ENCODE results near the gene CTTNBP2. TPM values are rescaled to one million over a fixed set of nuclear protein-coding genes. Genes with fewer than 3 reads are reported as not detected.

Gene CTTNBP2, protein sequence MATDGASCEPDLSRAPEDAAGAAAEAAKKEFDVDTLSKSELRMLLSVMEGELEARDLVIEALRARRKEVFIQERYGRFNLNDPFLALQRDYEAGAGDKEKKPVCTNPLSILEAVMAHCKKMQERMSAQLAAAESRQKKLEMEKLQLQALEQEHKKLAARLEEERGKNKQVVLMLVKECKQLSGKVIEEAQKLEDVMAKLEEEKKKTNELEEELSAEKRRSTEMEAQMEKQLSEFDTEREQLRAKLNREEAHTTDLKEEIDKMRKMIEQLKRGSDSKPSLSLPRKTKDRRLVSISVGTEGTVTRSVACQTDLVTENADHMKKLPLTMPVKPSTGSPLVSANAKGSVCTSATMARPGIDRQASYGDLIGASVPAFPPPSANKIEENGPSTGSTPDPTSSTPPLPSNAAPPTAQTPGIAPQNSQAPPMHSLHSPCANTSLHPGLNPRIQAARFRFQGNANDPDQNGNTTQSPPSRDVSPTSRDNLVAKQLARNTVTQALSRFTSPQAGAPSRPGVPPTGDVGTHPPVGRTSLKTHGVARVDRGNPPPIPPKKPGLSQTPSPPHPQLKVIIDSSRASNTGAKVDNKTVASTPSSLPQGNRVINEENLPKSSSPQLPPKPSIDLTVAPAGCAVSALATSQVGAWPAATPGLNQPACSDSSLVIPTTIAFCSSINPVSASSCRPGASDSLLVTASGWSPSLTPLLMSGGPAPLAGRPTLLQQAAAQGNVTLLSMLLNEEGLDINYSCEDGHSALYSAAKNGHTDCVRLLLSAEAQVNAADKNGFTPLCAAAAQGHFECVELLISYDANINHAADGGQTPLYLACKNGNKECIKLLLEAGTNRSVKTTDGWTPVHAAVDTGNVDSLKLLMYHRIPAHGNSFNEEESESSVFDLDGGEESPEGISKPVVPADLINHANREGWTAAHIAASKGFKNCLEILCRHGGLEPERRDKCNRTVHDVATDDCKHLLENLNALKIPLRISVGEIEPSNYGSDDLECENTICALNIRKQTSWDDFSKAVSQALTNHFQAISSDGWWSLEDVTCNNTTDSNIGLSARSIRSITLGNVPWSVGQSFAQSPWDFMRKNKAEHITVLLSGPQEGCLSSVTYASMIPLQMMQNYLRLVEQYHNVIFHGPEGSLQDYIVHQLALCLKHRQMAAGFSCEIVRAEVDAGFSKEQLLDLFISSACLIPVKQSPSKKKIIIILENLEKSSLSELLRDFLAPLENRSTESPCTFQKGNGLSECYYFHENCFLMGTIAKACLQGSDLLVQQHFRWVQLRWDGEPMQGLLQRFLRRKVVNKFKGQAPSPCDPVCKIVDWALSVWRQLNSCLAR (N-terminal part only)
- not detected in 2 replicates for total RNA-seq

- intact Hi-C loops (cut with micrococcal nuclease) = no loop called here
These were observed at the start of gene CTTNBP2 for GRCh38 chr7:117873310-117874190. Gene CTTNBP2 (minus strand): TSS chr7:117873441. CDS start chr7:117873415, 26 bp downstream.

DNA sequence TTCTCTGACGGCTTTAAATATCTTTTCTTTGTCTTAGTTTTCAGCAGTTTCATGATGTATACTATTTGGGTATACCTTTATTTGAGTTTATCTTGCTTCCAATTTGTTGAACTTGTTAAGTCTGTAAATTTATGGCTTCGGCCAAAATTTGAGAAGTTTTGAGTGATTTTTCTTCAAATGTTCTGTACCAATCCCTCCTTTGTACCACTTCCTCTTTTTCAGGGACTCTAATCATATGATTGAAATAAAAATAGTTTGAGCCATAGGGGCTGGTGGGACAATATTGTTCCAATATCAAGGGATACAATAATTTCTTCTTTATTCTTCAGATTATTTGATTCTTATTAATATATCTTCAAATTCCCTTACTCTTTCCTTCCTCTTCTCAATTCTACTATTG is 43.1 kb upstream of the CTTNBP2 start:
- intact Hi-C loops (cut with micrococcal nuclease) = no loop called here

- intact Hi-C loops (cut with micrococcal nuclease) = no loop called here
These were observed 39.2 kb upstream of the CTTNBP2 start for GRCh38 chr7:117912421-117912820.

DNA sequence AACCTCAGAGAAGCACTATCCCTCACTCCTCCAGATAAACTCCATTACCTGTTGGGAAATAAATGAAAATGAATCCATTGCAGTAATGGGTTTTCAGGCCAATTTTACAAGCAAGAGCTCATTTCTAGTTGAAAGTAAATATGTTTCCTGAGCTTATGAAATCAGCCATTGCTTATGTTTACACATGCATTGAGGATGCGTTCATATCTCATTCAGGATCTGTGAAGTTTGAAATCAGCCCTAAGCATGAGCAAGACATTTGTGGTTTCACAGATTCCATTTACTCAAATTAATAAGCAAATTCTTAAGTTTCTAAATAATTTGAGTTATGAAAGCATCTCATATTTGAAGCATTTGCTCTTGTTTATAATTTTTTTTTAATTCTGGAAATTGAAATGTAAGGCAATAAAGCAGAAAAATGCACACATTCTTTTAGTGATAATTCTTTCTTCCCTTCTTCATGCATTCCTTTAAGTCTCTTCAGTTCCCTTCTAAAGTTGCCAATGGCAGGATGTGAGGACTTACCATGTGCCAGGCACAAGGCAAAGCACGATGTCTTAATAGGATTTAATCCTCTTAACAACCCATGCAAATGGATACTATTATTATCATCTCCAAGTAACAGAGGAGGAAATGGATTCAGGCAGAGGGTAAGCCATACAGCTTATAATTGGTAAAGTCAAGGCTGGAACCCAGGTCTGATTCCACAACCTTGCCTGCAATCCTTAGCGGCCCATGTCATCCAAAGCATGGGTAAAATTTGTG is 35.0 kb upstream of the CTTNBP2 start:
- intact Hi-C loops (cut with micrococcal nuclease) = no loop called here

- intact Hi-C loops (cut with micrococcal nuclease) = no loop called here
These were observed 33.9 kb upstream of the CTTNBP2 start for GRCh38 chr7:117907049-117907640.

GRCh38 chr7:117902314-117902889 is 29.2 kb upstream of the CTTNBP2 start:
- intact Hi-C loops (cut with micrococcal nuclease) = no loop called here

- intact Hi-C loops (cut with micrococcal nuclease) = no loop called here
These were observed 28.0 kb upstream of the CTTNBP2 start for GRCh38 chr7:117901089-117901797.

- intact Hi-C loops (cut with micrococcal nuclease) = no loop called here
These were observed 23.1 kb upstream of the CTTNBP2 start for GRCh38 chr7:117896339-117896738.

DNA sequence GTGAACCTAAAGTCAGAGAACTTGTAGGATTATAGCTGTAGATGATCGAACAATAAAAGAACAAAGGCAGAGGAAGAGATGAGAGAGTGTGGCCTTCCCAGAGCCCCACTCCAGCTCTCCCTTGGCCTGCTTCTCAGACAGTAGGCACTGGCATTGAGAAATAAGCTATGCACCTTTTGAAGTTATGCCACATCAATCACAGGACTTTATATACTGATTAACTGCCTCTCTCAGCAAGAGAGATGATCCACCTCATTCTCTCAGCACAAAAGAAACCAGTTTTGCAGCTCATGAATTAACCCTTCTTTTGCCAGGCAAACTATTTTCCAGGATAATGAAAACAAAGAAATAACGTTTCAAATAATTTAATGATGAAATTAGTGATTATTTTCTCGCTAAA is 22.0 kb upstream of the CTTNBP2 start:
- intact Hi-C loops (cut with micrococcal nuclease) = no loop called here

DNA sequence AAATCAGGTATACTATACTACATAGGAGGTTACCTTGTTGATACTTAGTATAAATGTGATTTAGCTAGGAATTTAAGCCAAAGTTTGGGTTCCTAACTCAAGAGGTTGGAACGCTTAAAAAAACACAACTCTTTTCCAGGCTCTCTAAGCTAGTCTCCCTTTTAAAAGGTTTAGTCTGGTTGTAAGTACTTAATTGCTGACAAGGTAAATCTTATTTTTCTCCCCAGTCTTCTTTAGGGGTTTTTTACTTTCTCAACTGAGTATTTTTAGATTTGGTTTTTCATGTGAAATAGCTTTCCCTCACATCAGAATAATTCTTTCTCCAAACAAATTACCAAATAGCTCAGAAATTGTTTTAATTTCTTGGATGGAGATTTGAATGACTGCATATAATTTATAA is 20.8 kb upstream of the CTTNBP2 start:
- intact Hi-C loops (cut with micrococcal nuclease) = no loop called here

GRCh38 chr7:117892821-117893220 is 19.6 kb upstream of the CTTNBP2 start:
- intact Hi-C loops (cut with micrococcal nuclease) = no loop called here

DNA sequence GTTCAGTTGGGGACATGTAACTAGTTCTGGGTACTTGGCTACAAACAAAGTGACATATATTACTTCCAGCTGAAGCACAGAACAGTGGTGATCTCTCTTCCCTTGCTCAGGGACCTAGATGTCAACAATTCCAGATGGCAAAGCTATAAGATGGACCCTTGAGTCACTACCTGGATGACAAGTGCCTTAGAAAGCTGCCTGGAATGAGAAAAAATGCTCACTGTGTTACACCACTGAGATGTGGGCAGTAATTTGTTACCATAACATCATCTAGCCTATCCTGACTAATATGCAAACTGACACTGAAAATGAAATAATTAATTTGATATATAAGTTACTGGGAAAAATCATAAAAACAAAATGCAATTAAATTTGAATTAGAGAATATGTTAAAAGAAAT is 16.4 kb upstream of the CTTNBP2 start:
- intact Hi-C loops (cut with micrococcal nuclease) = no loop called here

DNA sequence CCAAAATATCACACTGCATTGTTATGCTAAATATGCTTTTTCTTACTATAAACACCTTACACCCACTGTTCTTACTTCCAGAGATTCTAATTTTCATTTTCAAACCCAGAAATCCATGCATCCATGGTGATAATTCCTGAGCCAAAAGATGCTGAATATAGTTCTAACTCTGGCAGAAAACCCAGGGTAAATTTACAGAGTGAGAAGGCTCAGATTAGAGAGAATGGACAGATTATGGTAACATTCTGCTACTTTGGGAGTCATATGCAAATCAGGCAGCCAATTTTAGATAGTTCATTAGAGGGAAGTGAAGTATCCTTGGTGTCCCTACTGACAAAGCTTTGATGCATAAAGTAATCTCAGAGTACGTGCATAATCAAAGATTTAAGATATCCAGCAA is 15.4 kb upstream of the CTTNBP2 start:
- intact Hi-C loops (cut with micrococcal nuclease) = no loop called here

GRCh38 chr7:117882594-117882993 is 9.4 kb upstream of the CTTNBP2 start:
- intact Hi-C loops (cut with micrococcal nuclease) = no loop called here

GRCh38 chr7:117876761-117877160 is 3.5 kb upstream of the CTTNBP2 start:
- intact Hi-C loops (cut with micrococcal nuclease) = no loop called here

- intact Hi-C loops (cut with micrococcal nuclease) = no loop called here
These were observed 2.3 kb upstream of the CTTNBP2 start for GRCh38 chr7:117875566-117875965.

GRCh38 chr7:117874191-117874700 is 1.0 kb upstream of the CTTNBP2 start:
- intact Hi-C loops (cut with micrococcal nuclease) = no loop called here
